ENCODE data around the gene KLHDC10. TPM values are rescaled to one million over a fixed set of nuclear protein-coding genes. Genes with fewer than 3 reads are reported as not detected.

The KLHDC10 gene
- total RNA-seq, 1 experiment from 2014 or later = 21.6 TPM

- Histone ChIP-seq H3K36me3 (ENCODE audit: low read depth, low read length) (no peaks in the 10 kb centered on the region), H3K4me1 (ENCODE audit: insufficient read depth, low read length) (peaks cover 5% of the 10 kb centered on the region; the same call in 1 of the 2 replicates), H3K9me3 (ENCODE audit: low read length) (no peaks in the 10 kb centered on the region), H3K79me2 (ENCODE audit: low read length) (no peaks in the 10 kb centered on the region), H3K27me3 (ENCODE audit: low read length) (no peaks in the 10 kb centered on the region), H3K9ac (ENCODE audit: low read length) (no peak overlapping the region), H3K27ac (ENCODE audit: low read length) (no peak overlapping the region), H4K20me1 (ENCODE audit: low read length) (no peaks in the 10 kb centered on the region), H3F3A (ENCODE audit: low read length, unreplicated experiment) (no peaks in the 10 kb centered on the region), H2AFZ (ENCODE audit: low read length) (no peak overlapping the region), H3K4me2 (ENCODE audit: low read length) (no peak overlapping the region), H3K9me2 (replicated peaks; ENCODE audit: low read length) (no peaks in the 10 kb centered on the region), H3K4me3 (ENCODE audit: low read length) (no peak overlapping the region)
- CTCF ChIA-PET = no interaction called here
- ATAC-seq = no peak
- DNase-seq = no peak
- POLR2A ChIA-PET (ENCODE audit: unreplicated experiment) = no interaction called here
- intact Hi-C loops (cut with micrococcal nuclease) = loop anchor here (1.0 kb wide), 1 partner anchor 25 kb away; no protein-coding TSS in a partner anchor
- TF ChIP-seq EZH2phosphoT487 (IDR thresholded peaks at IDR 0.05; ENCODE audit: borderline replicate concordance, low read length) = no peak
- TF ChIP-seq, protein P1, sequence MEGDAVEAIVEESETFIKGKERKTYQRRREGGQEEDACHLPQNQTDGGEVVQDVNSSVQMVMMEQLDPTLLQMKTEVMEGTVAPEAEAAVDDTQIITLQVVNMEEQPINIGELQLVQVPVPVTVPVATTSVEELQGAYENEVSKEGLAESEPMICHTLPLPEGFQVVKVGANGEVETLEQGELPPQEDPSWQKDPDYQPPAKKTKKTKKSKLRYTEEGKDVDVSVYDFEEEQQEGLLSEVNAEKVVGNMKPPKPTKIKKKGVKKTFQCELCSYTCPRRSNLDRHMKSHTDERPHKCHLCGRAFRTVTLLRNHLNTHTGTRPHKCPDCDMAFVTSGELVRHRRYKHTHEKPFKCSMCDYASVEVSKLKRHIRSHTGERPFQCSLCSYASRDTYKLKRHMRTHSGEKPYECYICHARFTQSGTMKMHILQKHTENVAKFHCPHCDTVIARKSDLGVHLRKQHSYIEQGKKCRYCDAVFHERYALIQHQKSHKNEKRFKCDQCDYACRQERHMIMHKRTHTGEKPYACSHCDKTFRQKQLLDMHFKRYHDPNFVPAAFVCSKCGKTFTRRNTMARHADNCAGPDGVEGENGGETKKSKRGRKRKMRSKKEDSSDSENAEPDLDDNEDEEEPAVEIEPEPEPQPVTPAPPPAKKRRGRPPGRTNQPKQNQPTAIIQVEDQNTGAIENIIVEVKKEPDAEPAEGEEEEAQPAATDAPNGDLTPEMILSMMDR (conservative IDR thresholded peaks at IDR 0.05; ENCODE audit: low read depth, low read length) = no peak
- no peak for TF ChIP-seq EZH2 (IDR thresholded peaks at IDR 0.05; ENCODE audit: low read length, unreplicated experiment)
- no TSS peak for BruUV-seq (replicated peaks)
Observed at GRCh38 chr7:130146693-130147405, 76.5 kb downstream of the KLHDC10 start.

DNA sequence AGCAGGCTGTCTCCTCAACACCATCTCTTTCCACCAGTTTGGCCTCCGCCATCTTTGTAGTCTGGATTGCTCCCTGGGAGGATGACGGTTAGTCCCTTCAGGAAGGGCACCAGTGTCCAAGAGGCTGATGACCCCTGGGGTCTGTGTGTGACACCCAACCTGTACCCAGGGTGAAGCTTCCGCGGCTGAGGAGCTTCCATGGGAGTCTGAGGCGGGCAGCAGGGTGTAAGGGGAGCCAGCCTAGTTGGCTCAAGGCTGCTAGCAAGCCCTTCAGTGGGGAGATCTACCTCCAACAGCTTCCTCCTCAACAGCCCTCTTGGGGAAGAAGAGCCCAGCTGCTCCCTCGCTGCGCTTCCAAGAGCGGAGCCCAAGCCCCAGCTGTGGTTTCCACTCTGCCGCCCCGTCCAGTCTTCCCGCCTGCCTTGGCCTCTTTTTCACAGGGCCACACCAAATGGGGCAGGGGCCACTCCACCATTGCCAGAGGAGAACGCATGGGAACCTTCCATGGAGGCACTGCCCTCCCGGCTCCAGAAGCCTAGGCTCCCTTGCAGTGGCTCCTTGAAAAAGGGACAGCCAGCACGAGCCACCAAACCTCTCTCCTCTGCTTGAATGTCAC, 77.5 kb downstream of the KLHDC10 start:
- H3K36me3 ChIP-seq (ENCODE audit: low read depth, low read length) = no peaks in the 10 kb centered on the region
- no peak for ATAC-seq
- H3F3A ChIP-seq (ENCODE audit: low read length, unreplicated experiment) = no peaks in the 10 kb centered on the region
- no peaks in the 10 kb centered on the region for H4K20me1 ChIP-seq (ENCODE audit: low read length)
- no peaks in the 10 kb centered on the region for H3K9me2 ChIP-seq (replicated peaks; ENCODE audit: low read length)
- intact Hi-C loops (cut with micrococcal nuclease) = no loop called here
- H3K27ac ChIP-seq (ENCODE audit: low read length) = no peak overlapping the region
- no peak overlapping the region for H2AFZ ChIP-seq (ENCODE audit: low read length)
- H3K79me2 ChIP-seq (ENCODE audit: low read length) = no peaks in the 10 kb centered on the region
- POLR2A ChIA-PET (ENCODE audit: unreplicated experiment) = no interaction called here
- H3K27me3 ChIP-seq (ENCODE audit: low read length) = no peaks in the 10 kb centered on the region
- peaks cover 5% of the 10 kb centered on the region; the same call in 1 of the 2 replicates for H3K4me1 ChIP-seq (ENCODE audit: insufficient read depth, low read length)
- H3K4me2 ChIP-seq (ENCODE audit: low read length) = no peak overlapping the region
- no peaks in the 10 kb centered on the region for H3K9me3 ChIP-seq (ENCODE audit: low read length)
- TF ChIP-seq, protein P1 (conservative IDR thresholded peaks at IDR 0.05; ENCODE audit: low read depth, low read length) = no peak
- TF ChIP-seq EZH2phosphoT487 (IDR thresholded peaks at IDR 0.05; ENCODE audit: borderline replicate concordance, low read length) (no peak), EZH2 (IDR thresholded peaks at IDR 0.05; ENCODE audit: low read length, unreplicated experiment) (no peak)
- H3K9ac ChIP-seq (ENCODE audit: low read length) = no peak overlapping the region
- no TSS peak for BruUV-seq (replicated peaks)
- DNase-seq = no peak
- H3K4me3 ChIP-seq (ENCODE audit: low read length) = no peak overlapping the region
- CTCF ChIA-PET = no interaction called here

GRCh38 chr7:130148561-130148960, 78.2 kb downstream of the KLHDC10 start:
- H4K20me1 ChIP-seq (ENCODE audit: low read length) = no peaks in the 10 kb centered on the region
- H3K79me2 ChIP-seq (ENCODE audit: low read length) = no peaks in the 10 kb centered on the region
- H3K9me3 ChIP-seq (ENCODE audit: low read length) = no peaks in the 10 kb centered on the region
- no peak overlapping the region for H2AFZ ChIP-seq (ENCODE audit: low read length)
- H3K9me2 ChIP-seq (replicated peaks; ENCODE audit: low read length) = no peaks in the 10 kb centered on the region
- no TSS peak for BruUV-seq (replicated peaks)
- H3K4me2 ChIP-seq (ENCODE audit: low read length) = no peak overlapping the region
- TF ChIP-seq EZH2phosphoT487 (IDR thresholded peaks at IDR 0.05; ENCODE audit: borderline replicate concordance, low read length) = no peak
- no peak for TF ChIP-seq EZH2 (IDR thresholded peaks at IDR 0.05; ENCODE audit: low read length, unreplicated experiment)
- TF ChIP-seq, protein P1 (conservative IDR thresholded peaks at IDR 0.05; ENCODE audit: low read depth, low read length) = no peak
- no peak for ATAC-seq
- no peaks in the 10 kb centered on the region for H3F3A ChIP-seq (ENCODE audit: low read length, unreplicated experiment)
- H3K27ac ChIP-seq (ENCODE audit: low read length) = no peak overlapping the region
- H3K36me3 ChIP-seq (ENCODE audit: low read depth, low read length) = no peaks in the 10 kb centered on the region
- intact Hi-C loops (cut with micrococcal nuclease) = no loop called here
- CTCF ChIA-PET = no interaction called here
- no peak overlapping the region for H3K9ac ChIP-seq (ENCODE audit: low read length)
- POLR2A ChIA-PET (ENCODE audit: unreplicated experiment) = no interaction called here
- no peak overlapping the region for H3K4me3 ChIP-seq (ENCODE audit: low read length)
- H3K27me3 ChIP-seq (ENCODE audit: low read length) = no peaks in the 10 kb centered on the region
- peaks cover 5% of the 10 kb centered on the region; the same call in 1 of the 2 replicates for H3K4me1 ChIP-seq (ENCODE audit: insufficient read depth, low read length)
- DNase-seq = no peak
